Measurements from ENCODE around the gene PPP3R2. TPM values are rescaled to one million over a fixed set of nuclear protein-coding genes. Genes with fewer than 3 reads are reported as not detected.

PPP3R2 gene
- total and polyA plus RNA-seq, 2 experiments from 2014 or later = not detected

GRCh38 chr9:101578378-101578777 is 16.4 kb downstream of the PPP3R2 start:
- Mint-ChIP-seq H3K27me3 (ENCODE audit: insufficient read depth, low read depth, poor library complexity) (peaks cover 2% of the 10 kb centered on the region), H3K4me3 (no peak overlapping the region), H3K27ac (no peak overlapping the region), H3K36me3 (ENCODE audit: low read depth) (no peaks in the 10 kb centered on the region), H3K9me3 (no peaks in the 10 kb centered on the region), H3K4me1 (peaks cover 25% of the 10 kb centered on the region)
- no peaks in the 10 kb centered on the region for H3K36me3 ChIP-seq (ENCODE audit: insufficient read depth)
- no peak overlapping the region for H3K4me3 ChIP-seq
- ATAC-seq = no peak
- TF ChIP-seq, protein P1, sequence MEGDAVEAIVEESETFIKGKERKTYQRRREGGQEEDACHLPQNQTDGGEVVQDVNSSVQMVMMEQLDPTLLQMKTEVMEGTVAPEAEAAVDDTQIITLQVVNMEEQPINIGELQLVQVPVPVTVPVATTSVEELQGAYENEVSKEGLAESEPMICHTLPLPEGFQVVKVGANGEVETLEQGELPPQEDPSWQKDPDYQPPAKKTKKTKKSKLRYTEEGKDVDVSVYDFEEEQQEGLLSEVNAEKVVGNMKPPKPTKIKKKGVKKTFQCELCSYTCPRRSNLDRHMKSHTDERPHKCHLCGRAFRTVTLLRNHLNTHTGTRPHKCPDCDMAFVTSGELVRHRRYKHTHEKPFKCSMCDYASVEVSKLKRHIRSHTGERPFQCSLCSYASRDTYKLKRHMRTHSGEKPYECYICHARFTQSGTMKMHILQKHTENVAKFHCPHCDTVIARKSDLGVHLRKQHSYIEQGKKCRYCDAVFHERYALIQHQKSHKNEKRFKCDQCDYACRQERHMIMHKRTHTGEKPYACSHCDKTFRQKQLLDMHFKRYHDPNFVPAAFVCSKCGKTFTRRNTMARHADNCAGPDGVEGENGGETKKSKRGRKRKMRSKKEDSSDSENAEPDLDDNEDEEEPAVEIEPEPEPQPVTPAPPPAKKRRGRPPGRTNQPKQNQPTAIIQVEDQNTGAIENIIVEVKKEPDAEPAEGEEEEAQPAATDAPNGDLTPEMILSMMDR (conservative IDR thresholded peaks at IDR 0.05; ENCODE audit: low read depth in 2 of 2) = no peak
- TF ChIP-seq EZH2phosphoT487 (IDR thresholded peaks at IDR 0.05; ENCODE audit: unreplicated experiment) (no peak), ETS1 (IDR thresholded peaks at IDR 0.05) (no peak), STAT1 (IDR thresholded peaks at IDR 0.05; ENCODE audit: unreplicated experiment) (no peak), ZNF462 (CRISPR knock-in tag; IDR thresholded peaks at IDR 0.05) (no peak), EZH2 (IDR thresholded peaks at IDR 0.05; ENCODE audit: low read depth, unreplicated experiment) (no peak), CREB1 (CRISPR knock-in tag; IDR thresholded peaks at IDR 0.05; ENCODE audit: low read depth) (no peak), POLR2AphosphoS5 (IDR thresholded peaks at IDR 0.05; ENCODE audit: low read depth) (no peak)
- no peak overlapping the region for H3K4me2 ChIP-seq
- H3K79me2 ChIP-seq (replicated peaks; ENCODE audit: insufficient read depth) = no peaks in the 10 kb centered on the region
- no peak for DNase-seq (ENCODE audit: low spot score)
- no peaks in the 10 kb centered on the region for H3K9me2 ChIP-seq (ENCODE audit: insufficient read depth)
- no peaks in the 10 kb centered on the region for H4K20me1 ChIP-seq (replicated peaks; ENCODE audit: insufficient read depth)
- no peak overlapping the region for H3K27ac ChIP-seq (ENCODE audit: low read depth)
- peaks cover 14% of the 10 kb centered on the region for H3K4me1 ChIP-seq (ENCODE audit: insufficient read depth)
- no peaks in the 10 kb centered on the region for H3F3A ChIP-seq (replicated peaks; ENCODE audit: low read depth)
- H3K27me3 ChIP-seq (ENCODE audit: insufficient read depth) = no peaks in the 10 kb centered on the region
- H2AFZ ChIP-seq = no peak overlapping the region
